ENCODE results near the gene RASGRP3.
A peak's percentile ranks its signal among the peaks of the same experiment; 100 is the strongest.

RASGRP3 gene

DNA sequence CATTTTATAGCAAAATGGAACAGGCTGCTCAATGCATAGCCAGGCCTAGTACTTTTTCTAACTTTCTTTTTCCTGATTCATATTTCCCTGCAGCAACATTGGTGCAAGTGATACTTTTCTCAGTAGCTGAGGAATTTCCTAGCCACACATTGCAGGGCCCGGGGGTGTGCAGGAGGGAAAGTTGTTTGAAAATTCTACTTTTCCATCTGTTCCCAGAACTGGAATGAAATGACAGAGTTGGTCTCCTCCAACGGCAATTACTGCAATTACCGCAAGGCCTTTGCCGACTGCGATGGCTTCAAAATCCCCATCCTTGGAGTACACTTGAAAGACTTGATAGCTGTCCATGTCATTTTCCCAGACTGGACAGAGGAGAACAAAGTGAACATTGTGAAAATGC lies 50.5 kb downstream of the RASGRP3 start:
- no peak for DNase-seq

DNA sequence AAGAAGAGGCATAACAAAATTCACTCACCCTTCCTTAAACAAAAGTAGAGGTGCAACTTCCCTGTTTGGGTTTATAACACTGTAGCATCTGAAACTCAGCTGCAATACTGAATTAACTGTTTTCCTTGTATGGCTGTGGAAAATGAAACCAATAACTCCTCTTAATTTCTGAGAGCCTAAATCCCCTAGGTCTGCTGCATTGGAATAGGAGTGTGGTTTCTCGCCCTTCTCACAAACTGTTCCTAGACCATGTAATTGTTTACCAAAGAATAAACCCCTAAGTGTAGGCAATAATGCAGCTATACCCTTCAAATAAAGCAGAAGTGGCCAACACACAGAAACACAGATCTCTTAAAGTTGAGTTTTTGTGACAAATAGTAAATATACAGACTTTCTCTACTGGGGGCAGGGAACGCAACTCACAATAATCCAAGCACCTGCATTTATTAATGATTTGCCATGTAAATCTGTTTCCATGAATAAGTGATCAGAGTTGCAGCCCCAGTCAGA lies 52.0 kb downstream of the RASGRP3 start:
- no peak for DNase-seq

GRCh38 chr2:33529771-33530481 lies 53.5 kb downstream of the RASGRP3 start:
- no peak for DNase-seq

DNA sequence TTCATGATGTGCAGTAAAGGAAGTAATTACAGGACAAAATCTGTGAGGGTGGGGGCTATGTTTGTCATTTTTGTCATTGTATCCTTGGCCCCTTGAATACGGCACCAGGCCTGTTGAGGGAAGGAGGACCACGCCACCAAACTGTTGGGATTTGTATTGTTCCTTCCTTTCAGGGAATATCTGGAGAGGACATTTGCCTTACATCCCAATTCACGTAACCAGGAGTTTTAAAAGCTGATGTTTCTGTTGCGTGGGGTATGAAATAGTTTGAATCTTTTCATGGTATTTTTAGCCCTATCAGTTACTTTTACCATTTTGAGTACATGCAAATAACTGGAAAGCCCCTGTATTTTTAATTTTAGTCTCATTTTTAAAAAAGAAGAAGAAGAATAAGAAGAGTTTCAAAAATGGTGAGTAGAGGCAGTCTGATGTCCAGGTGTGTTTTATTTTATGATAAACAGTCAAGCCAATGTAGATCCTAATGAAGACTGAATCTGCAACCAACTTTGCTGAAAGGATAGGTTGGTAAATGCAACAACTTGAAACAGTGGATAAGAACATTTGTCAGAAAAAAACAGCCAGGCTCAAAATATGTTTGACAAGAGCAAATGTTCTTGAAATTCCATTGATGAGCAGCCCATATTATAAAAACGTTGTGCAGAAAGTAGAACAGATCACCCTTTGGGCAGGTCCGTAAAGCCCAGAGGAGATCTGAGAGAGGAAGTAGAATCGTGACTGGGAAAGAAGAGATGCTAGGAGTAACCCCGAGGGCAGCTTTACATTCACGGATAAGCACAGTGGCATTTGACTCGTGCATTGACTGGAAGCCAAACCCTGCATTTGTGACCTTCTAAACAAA lies 54.5 kb downstream of the RASGRP3 start:
- DNase-seq, result no peak

DNA sequence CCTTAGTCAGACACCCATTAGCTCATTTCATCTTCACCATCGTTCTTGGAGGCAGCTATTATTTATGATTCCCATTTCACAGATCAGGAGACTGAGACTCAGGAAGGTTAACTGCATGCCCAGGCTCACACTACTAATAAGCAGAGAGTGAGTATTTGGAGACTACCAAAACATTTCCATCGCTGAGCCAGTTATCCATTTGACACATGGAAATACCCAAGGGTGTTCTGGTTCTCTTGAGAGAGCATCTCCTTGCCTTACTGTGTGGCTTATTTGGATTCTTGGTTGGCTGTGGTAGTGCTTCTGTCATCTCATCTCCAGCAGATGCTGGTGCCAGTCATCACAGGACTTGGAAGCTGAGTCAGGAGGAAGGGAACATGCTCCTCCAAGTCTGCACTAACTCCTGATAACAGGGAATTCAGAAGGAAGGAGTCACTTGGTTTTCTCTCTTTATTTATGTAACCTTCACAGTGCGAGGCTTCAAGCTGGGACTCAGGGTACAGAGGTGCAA lies 55.2 kb downstream of the RASGRP3 start:
- no peak for DNase-seq

DNA sequence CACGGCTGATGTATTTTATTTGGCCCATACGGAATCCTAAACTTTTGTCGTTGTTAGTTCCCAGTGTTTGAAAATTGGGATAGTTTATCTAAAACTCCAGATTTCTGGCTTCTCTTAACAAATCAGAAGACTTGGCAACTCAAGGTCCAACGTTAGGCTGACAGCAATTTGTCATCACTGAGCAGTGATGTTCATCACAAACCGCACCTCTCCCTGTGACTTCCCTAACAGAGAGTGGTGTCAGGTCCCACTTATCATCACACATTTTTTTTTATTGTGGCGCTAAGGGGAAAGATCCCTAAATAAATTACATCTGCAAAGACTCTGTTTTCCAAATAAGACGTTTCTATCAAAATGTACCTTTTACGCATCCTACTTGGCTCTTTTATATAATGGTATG lies 55.7 kb downstream of the RASGRP3 start:
- DNase-seq, result no peak

DNA sequence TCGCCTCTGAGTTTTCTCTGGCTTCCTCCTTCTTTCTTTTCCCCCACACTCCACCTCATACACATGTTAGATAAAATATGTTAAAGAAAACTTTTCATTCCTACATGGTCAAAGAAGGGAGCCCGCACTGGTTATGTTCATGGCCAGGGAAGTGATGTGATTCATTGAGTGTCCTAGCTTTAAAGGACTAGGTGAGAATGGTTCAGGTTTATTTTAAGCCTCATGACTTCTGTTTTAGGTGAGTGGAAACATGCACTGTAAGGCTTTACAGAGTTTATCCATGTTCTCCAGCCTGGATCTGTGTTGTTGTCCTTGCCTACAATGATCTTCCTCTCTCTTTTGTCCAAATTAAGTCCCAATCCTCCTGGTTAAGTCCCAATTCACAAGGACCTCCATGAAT lies 56.5 kb downstream of the RASGRP3 start:
- no peak for DNase-seq

DNA sequence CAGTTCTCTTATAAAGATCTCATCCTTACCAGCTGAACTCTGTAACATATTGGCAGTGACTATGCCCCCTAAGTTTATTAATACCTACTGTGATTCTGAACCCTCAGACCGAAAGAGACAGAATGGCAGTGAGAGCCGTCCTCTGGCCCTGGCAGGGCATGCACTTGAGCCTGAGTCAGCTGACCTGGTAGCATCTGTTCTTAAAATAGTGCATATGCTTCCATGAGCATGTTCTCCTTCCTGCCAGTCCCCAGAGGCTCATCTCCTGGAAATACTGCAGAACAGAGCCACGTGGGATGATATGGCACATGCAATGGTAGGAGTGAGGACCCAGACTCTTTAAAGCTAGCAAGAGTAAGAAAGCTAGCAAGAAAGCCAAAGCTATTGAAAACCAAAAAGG lies 59.0 kb downstream of the RASGRP3 start:
- DNase-seq, result no peak

GRCh38 chr2:33541243-33541642 lies 64.8 kb downstream of the RASGRP3 start:
- DNase-seq, result no peak

GRCh38 chr2:33550206-33550605 lies 73.8 kb downstream of the RASGRP3 start:
- DNase-seq, result no peak

GRCh38 chr2:33552758-33553461 lies 76.5 kb downstream of the RASGRP3 start:
- DNase-seq, result no peak

DNA sequence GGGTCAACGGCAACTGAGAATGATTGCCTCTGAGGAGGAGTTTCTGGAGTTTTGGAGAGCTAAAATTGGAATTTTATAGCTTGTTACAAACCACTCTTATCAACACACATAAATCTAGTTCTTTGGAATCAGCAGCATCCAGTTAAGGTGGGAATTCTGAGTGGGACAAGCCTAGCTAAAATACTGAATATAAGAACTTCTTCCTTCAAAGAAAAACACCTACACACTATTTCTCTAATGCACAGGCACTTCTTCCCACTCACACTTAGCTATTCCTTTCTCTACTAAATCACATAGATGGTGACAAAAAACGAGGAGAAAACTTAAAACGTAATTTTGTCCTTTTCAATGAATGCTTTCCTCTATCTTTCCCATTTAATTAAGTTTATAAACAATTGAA lies 79.2 kb downstream of the RASGRP3 start:
- DNase-seq, result no peak

- no peak for DNase-seq
Measured at GRCh38 chr2:33559328-33559727, 82.9 kb downstream of the RASGRP3 start.

- no peak for DNase-seq
Measured at GRCh38 chr2:33560017-33560416, 83.6 kb downstream of the RASGRP3 start.

DNA sequence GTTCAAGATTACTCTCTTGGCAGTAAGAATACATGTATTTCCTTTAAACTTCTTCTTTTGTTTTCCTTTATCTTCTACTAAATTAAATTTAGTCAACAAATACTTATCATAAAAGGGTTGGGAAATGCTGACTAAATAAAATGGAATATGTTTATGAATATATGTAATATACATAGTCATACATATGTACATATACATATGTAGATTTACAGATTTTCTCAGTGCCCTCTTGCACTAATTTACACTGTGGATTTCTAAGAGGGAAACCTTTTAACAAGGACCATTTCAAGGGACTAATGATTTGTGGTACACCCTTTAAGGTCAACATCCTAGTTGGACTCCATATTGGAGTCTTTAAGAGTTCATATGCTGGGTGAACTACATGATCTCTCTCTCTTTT lies 85.4 kb downstream of the RASGRP3 start:
- no peak for DNase-seq

DNA sequence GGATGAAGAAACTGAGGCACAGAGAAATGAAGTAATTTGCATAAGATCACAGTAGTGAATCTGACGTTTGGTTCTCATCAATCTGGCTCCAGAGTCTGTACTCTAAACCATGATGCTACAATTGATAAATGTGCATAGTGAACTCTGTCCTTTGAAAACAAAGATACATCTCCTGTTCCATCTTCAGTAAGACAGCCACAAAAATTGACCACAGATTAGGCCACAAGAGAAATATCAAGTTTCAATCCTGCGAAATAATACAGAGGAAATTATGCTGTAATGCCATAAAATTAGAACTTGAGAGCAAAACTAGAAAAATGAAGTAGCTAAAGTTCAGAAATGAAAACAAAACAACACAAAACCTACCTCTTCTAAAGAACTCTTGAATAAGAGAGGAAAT lies 94.2 kb downstream of the RASGRP3 start:
- DNase-seq, result no peak

DNA sequence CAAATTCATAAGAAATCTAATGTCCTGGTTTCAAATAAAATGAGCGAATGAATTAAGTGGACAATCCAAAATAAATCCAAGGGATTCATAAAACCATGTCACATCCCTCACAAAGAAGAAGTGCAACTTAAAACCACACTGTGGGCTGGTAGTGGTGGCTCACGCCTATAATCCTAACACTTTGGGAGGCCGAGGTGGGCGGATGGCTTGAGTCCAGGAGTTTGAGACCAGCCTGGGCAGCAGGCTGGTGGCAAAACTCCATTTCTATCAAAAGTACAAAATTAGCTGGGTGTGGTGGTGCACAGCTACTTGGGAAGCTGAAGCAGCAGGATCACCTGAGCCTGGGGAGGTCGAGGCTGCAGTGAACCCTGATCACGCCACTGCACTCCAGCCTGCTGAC lies 97.2 kb downstream of the RASGRP3 start:
- DNase-seq, result no peak

DNA sequence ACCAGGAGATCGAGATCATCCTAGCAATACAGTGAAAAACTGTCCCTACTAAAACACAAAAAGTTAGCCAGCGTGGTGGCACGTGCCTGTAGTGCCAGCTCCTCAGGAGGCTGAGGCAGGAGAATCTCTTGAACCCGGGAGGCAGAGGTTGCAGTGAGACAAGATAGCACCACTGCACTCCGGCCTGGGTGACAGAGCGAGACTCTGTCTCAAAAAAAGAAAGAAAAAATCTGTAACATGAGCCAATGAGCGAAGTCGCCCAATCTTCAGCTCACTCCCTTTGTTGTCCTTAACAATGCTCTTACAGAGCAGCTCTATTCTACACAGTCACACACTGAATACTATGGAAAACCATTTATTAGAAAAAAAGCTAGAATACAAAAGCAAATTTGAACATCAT lies 100.6 kb downstream of the RASGRP3 start:
- DNase-seq, result no peak

GRCh38 chr2:33577668-33578067 lies 101.2 kb downstream of the RASGRP3 start:
- no peak for DNase-seq

DNA sequence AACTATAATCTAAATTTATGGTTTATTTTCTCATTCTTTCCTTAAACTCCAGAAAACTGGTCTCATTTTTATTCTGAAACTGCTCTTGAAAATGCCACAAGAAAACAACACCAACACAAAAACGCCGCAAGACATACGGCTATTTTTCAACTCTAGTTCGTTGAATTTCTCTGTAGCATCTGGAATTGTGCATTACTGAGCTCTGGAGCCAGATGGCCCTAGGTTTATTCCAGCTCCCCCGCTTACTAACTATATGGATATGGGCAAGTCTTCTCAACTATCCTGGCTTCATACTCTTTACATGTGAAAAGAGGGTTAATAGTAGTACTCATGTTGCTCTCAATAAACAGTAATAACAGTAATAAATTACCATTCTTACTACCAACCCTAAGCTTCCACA lies 102.8 kb downstream of the RASGRP3 start:
- no peak for DNase-seq

GRCh38 chr2:33581872-33582271 lies 105.4 kb downstream of the RASGRP3 start:
- no peak for DNase-seq

DNA sequence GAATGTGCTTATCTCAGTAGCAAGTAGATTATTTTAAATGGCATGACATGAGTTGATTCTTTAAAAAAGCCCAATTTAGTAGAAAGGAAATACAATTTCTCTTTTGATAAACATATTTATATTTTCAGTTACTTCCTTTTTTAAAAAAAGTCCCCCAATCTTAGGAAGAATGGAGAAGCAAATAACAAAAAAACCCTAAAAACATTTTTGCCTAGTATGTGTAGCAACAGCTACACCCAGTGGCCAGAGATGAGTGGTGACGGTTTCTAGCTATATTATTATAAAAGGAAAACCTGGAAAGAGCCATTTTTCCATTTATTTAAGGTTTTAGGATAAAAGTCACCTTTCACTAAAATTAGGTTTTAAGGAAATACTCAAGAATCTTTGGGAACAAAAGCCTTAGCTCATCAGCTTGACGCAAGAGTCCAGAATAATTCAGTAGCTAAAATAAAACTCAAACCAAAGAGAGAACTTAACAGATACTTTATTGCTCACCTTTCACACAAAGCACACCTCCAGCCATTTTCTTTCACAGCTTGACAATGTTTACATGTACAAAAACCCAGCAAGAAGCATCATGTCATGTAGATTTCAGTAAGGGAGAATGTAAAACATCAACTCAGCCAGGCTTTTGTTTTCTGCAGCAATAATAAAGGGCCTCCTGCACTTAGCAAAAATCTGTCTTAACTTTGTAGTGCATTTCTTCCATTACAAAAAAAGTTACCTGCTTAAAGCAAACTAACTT lies 106.9 kb downstream of the RASGRP3 start:
- DNase-seq, result peak; percentile 53

- no peak for DNase-seq
Measured at GRCh38 chr2:33586766-33587165, 110.3 kb downstream of the RASGRP3 start.
